GM15510 (cell line): ENCODE data around the gene MTF1.
A peak's percentile ranks its signal among the peaks of the same experiment; 100 is the strongest.

Experiments
- POLR2A ChIP-seq: IDR thresholded peaks from 3 replicates; pipeline ENCODE4 v1.6.1; 2011; ENCODE audit warnings: borderline replicate concordance; ENCODE audit not compliant: insufficient read length; ENCODE audit errors: extremely low read depth

The MTF1 gene

GRCh38 chr1:37813529-37814145 is 45.8 kb downstream of the MTF1 start:
- no peak for TF ChIP-seq POLR2A

GRCh38 chr1:37811027-37811655 is 48.3 kb downstream of the MTF1 start:
- TF ChIP-seq POLR2A: no peak

GRCh38 chr1:37809942-37810341 is 49.5 kb downstream of the MTF1 start:
- TF ChIP-seq POLR2A: no peak

GRCh38 chr1:37808369-37809319 is 50.7 kb downstream of the MTF1 start:
- TF ChIP-seq POLR2A: no peak

GRCh38 chr1:37807555-37808368 is 51.6 kb downstream of the MTF1 start, which contains the start of the genes C1orf122 and YRDC:
C1orf122 (plus strand) TSS chr1:37807790; CDS start chr1:37808405, 615 bp downstream.
YRDC (minus strand) TSS chr1:37808208; CDS start chr1:37808180, 28 bp downstream.
- TF ChIP-seq POLR2A: peak; percentile 80

- TF ChIP-seq POLR2A: no peak
Observed at GRCh38 chr1:37807220-37807554, 52.2 kb downstream of the MTF1 start.

GRCh38 chr1:37802439-37802838 is 57.0 kb downstream of the MTF1 start:
- TF ChIP-seq POLR2A: no peak

GRCh38 chr1:37797750-37798345 is 61.5 kb downstream of the MTF1 start:
- no peak for TF ChIP-seq POLR2A

GRCh38 chr1:37795340-37796125 is 63.9 kb downstream of the MTF1 start:
- no peak for TF ChIP-seq POLR2A

- no peak for TF ChIP-seq POLR2A
Observed at GRCh38 chr1:37794372-37795339, 64.7 kb downstream of the MTF1 start.

GRCh38 chr1:37793773-37794371 is 65.5 kb downstream of the MTF1 start, which contains the start of gene MANEAL:
MANEAL (plus strand) TSS chr1:37793847; CDS start chr1:37794183, 336 bp downstream.
- TF ChIP-seq POLR2A: peak; percentile 60
